SU-DHL-6 (cell line): ENCODE measurements around the gene SLC7A10.

Experiments used
- EZH2phosphoT487 ChIP-seq: fragments of 200-600 bp; sonication (generic), shearing (Covaris generic); conservative IDR thresholded peaks from 2 replicates; pipeline ENCODE4 v1.6.1; 2018; ENCODE audit warnings: mild to moderate bottlenecking, antibody characterized with exemption, low read length, moderate library complexity, mixed read lengths
- TF ChIP-seq, protein P1 (sequence below): fragments of 200-600 bp; sonication (generic); IDR thresholded peaks from one replicate; pipeline ENCODE4 v1.5.1; 2017; ENCODE audit warnings: antibody characterized with exemption, mild to moderate bottlenecking, low read length, moderate library complexity; ENCODE audit not compliant: insufficient read depth, poor library complexity, severe bottlenecking

DNA sequence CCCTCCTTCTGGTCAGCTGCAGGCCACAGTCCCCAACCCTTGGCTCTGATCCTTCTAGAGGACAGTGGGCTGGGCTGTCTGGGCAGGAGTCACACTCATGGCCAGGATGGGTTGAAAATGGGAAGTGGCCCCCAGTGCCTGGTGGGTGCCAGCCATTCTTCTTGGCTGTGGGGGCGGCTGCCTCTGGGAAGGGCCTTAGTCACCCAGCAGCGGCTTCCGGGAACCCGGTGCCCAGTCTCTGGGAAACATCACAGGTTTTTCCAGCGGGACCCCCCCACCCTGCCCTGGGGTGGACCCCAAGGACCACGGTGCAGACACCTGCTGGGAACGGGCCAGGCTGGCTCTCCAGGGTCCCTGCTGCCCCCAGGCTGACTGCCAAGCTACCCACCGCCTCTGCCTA, 27.3 kb upstream of the SLC7A10 start:
- TF ChIP-seq, protein P1, sequence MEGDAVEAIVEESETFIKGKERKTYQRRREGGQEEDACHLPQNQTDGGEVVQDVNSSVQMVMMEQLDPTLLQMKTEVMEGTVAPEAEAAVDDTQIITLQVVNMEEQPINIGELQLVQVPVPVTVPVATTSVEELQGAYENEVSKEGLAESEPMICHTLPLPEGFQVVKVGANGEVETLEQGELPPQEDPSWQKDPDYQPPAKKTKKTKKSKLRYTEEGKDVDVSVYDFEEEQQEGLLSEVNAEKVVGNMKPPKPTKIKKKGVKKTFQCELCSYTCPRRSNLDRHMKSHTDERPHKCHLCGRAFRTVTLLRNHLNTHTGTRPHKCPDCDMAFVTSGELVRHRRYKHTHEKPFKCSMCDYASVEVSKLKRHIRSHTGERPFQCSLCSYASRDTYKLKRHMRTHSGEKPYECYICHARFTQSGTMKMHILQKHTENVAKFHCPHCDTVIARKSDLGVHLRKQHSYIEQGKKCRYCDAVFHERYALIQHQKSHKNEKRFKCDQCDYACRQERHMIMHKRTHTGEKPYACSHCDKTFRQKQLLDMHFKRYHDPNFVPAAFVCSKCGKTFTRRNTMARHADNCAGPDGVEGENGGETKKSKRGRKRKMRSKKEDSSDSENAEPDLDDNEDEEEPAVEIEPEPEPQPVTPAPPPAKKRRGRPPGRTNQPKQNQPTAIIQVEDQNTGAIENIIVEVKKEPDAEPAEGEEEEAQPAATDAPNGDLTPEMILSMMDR: no peak
- no peak for TF ChIP-seq EZH2phosphoT487
